Neural cell (in vitro differentiated cells): ENCODE results near the gene AREG. TPM values are rescaled to one million over a fixed set of nuclear protein-coding genes. Genes with fewer than 3 reads are reported as not detected.

ENCODE experiments used
- polyA plus RNA-seq: library from polyadenylated mRNA; depleted of rRNA; stranded (reverse); fragments of >200 nt; gene quantifications from 2 replicates; pipeline ENCODE4 v1.2.3, GENCODE V29; 2014

Gene AREG
- polyA plus RNA-seq, 1 donor from 2014 or later: not detected

Other genes starting within 250 kb of the AREG start
- gene EPGN, start 136.7 kb upstream of the AREG start, polyA plus RNA-seq: not detected in 2 replicates
- not detected in 2 replicates for gene EREG, start 80.0 kb upstream of the AREG start, polyA plus RNA-seq